Measurements from ENCODE around the gene COL18A1.
"Not testable (repeated sequence)": the region's sequence is repeated elsewhere in the genome, so short reads cannot be mapped to it uniquely, and the experiment has no call there.

The COL18A1 gene

DNA sequence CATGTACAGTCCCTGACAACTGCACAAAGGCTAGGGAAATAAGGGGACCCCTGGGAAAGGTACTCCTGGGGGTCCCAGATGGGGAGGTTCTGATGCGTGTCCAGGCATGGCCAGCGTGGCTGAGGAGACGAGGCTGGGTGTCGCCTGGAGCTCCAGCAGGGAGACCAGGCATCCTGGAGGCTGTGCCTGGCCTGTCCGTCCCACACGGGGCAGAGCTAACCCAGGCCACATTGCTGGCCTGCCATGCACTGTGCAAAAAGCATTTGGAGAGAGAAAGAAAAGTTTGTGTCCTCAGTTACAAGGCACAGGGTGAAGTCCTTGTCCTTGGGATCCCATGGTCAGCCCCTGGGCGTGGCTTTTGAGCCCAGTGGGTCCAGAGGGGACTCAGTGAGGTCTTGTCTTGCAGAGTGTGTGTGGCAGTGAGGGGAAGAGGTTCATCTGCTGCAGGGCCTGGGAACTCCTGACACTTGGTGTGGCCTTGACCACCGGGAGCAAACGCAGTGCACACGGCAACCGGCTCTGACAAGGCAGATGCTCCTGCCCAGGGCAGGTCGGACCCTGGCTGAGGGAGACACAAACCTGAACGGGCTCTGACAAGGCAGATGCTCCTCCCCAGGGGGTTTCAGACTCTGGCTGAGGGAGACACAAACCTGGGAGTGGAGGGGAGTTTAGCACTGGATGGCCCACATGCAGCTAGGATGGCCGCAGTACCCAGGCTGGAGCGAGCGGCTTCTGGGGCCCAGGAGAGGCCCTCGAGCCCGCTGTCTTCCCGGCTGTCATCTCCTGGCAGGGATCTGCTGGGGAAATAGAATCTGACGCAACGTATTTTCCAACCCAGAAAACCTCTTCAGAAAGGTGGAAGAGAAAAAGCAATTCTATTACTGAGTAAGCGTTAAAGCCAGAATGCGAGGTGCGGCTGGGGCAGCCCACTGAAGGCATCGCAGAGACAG, 37.3 kb upstream of the COL18A1 start:
- no peak for DNase-seq

DNA sequence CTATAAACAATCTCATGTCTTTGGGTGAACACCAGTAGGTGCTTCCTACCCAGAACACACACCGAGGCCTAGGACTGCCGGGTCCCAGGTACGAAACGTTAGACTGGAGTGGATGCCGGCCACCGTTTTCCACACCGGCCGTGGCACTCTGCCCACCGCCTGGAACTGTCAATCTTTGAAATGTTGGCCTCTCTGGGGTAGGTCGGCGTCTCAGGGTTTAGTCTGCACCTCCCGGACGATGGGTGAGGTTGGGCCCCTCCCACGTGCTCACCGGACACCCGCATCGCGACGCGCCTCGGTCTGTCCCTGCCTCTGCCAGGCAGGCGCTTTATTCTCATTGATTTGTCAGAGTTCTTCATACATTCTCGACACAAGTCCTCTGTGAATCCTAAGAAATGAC, 35.9 kb upstream of the COL18A1 start:
- DNase-seq, result not testable (repeated sequence)

DNA sequence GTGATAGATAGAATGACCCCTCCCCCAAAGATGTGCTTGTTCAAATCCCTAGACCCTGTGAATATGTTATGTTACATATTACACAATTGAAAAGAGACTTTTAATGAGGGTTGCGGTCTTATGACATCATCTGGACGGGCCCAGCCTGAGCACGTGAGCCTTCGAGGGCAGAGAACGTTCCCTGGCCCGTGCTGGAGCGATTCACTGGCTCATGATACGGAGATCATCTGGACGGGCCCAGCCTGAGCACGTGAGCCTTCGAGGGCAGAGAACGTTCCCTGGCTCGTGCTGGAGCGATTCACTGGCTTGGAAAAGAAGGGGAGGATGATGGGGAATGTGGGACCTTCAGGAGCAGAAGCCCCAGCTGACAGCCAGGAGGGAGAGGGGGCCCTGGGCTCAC, 34.4 kb upstream of the COL18A1 start:
- no peak for DNase-seq

- no peak for DNase-seq
Measured at GRCh38 chr21:45371081-45371480, 33.9 kb upstream of the COL18A1 start.

GRCh38 chr21:45371655-45372054, 33.3 kb upstream of the COL18A1 start:
- no peak for DNase-seq

DNA sequence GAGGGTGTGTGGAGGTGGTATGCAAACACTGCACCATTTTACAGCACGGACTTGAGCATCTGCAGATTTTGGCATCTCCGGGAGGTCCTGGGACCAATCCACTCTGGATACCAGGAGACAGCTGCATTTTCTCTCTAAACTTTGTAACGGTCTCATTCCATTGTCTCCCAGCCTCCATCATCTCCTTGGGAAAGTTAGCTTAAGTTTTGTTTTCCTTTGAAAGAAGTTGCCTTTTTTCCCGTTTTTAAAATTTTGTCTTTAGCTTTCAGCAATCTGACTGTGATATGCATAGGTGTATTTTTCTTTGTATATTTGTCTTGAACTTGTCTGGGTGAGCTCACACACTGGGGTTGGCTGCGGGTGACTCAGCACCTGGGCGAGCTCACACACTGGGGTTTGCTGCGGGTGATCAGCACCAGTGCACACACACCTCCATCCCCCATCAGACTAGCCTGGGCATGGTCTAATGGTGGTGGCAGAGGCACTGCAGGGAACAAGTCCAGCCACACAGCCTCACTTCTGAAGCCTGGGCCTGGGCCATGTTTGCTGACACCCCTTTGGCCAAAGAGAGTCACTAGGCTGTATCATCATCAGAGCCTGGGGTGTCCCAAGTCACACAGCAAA, 32.1 kb upstream of the COL18A1 start:
- DNase-seq, result no peak

DNA sequence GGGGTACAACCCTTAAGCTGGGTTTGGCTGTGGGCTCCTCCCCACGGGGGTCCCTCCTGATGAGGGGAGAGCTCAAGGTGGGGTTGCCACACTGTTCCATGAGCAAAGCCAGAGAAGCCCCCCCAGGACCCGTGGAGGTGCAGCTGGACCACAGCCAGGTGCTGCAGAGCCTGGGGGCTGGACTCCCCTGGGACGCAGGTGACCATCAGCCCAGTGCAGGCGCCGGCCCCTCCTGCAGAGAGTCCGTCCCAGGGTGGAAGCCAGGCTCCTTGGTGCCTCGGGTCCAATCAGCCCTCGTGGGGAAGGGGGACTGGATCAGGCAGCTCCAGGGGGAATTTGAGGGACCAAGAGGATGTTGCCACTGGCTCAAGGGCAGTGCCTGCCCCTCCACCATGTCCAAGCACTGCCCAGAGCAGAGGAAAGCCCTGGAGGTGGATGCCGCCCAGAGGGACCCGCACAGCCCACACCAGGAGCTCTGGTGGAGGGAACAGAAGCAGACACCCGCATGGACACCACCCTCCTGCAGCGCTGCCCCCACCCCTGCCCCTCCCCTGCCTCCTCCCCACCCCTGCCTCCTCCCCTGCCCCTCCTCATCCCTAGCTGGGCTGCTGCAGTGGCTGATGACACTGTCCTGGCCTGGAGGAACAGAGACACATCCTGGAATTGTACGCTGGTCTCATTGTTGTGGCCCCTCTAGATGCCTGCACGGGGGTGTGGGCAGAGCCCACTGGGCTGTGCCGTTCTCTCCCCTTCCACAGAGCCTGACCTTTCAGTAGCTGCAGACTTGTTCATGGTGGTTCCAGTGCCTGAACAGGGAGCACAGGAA, 30.8 kb upstream of the COL18A1 start:
- no peak for DNase-seq

DNA sequence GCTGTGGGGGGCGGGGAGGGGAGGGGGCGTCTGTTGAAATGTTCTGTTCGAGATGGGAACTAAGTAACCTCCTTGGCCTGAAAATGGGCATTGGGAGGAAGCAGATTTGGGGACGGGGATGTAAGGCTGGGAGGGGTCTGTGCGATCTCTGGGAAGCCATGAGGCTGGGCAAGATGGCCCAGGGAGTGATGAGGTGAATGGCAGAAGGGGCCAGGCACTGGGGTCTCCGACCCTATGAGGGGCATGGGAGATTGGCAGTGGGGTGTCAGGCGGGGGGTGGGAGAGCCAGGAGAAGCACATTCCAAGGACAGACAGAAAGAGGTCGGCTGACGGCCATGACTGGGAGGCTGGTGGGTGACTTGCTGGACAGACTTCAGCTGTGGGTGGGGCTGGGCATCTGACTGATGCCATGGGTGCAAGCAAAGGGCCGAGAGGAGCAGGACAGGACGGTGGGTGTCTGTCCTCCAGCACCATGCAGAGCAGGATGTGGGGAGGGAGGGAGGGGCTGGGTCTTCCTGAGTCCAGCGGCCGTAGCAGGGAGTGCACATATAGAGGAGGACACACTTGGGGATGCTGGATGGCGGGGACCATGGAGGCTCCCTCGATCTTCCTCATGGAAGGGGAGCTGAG, 30.0 kb upstream of the COL18A1 start:
- DNase-seq, result no peak

GRCh38 chr21:45376459-45377324, 28.3 kb upstream of the COL18A1 start:
- DNase-seq, result no peak

DNA sequence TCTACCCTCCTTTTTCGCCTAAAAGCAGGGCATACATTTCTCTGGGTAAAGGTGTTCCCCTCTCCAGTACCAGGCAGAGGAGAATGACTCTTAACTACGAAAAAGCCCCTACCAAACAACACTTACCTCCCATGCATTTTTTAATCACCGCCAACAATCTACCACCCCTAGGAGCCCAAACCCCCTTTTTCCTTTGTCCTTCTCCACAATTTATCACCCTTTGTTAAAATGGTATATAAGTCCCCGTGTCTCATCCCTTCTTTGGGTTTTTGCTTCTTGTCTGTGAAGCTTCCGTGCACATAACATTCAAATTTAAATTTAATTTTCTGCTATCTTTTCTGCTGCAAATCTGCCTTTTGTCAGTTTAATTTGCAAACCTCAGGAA, 27.6 kb upstream of the COL18A1 start:
- no peak for DNase-seq

DNA sequence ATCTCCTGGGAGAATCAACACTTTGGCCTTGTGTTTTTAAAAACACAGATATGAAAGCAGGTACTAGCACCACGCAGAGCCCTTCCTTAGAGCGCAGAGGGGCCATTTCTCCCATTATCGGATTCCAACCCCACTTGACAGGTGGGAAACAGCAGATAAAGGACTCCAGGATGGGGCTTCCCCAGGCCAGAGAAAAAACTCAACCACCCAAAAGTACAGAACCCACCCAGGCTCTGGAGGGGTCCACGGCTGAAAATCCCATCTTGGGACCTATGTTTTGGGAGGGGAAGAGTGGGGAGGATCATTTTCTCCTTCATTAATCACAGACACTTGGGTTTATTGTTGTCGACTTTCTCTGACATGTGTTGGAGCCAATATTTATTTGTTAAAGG, 27.1 kb upstream of the COL18A1 start:
- DNase-seq, result no peak

- DNase-seq, result no peak
Measured at GRCh38 chr21:45378258-45378966, 26.6 kb upstream of the COL18A1 start.

GRCh38 chr21:45379171-45379900, 25.6 kb upstream of the COL18A1 start:
- no peak for DNase-seq

- DNase-seq, result no peak
Measured at GRCh38 chr21:45379901-45380330, 25.0 kb upstream of the COL18A1 start.

- DNase-seq, result no peak
Measured at GRCh38 chr21:45380566-45380965, 24.4 kb upstream of the COL18A1 start.

DNA sequence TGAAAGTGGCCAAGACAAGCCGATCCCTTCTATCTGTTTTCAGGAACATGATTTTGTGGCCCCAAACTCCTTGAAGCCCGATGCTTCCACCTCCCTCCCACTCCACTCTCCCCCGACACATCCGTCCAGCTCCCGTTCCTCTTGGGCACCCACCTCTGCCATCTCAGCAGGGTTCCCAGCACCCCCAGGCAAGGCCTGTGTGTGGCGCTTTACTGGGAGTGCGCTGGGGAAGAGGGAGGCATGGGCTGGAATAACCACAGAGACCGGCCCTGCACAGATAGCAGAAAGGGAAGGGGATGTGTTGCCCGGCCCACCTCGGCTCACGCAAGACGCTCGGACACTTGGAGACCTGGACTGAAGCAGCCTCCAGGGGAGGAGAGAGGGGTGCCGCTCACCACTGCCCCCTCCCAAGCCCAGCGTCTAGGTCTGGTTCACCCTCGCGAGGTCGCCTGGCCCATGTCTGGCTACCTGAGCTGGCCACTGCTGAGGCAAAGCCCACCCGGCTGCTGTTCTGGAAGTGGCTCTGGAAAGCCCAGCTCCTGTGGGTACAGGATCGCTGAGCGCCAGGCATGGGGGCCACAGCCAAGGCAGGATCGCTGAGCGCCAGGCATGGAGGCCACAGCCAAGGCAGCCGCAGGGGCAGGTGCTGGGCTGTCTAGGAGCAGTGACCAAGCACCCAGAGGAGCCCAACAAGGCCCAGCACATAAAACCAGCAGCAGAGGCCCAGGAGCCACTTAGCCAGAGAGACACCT, 23.8 kb upstream of the COL18A1 start:
- no peak for DNase-seq

GRCh38 chr21:45381865-45382696, 22.9 kb upstream of the COL18A1 start:
- DNase-seq, result no peak

DNA sequence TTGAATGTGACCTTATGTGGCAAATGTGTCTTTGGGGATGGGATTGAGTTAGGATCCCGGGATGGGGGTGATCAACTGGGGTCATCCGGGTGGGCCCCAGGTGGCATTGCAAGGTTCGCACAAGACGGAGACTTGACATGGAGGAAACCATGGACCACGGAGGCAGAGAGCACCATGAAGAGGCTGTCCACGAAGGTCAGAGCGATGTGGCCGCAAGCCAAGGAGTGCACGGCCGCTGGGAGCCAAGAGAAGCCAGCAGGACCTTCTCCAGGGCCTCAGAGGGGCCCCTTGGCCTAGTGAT, 22.3 kb upstream of the COL18A1 start:
- no peak for DNase-seq

DNA sequence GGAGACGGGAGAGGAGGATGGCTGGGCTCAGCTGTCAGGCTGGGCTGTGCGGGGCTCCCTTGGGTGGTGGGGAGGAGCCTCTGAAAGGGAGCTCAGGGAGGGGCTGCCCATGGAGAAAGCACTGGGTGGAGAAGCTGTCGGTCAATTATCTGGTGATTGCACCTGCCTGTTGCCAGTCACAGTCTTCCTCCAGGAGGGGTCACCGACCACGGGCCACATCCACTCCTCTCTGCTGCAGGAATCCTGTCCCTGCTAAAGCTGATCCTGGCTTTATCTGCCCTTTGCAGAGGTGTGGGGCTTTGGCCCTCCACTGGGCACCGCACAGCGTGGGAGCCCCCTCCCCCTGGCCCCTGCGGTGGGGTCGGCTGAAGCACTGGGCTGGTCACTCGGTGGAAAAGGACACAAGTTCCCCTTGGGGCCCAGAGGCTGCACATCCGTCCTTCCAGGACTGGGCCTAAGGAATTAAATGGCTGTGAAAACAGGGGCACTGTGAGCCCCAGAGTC, 21.8 kb upstream of the COL18A1 start:
- DNase-seq, result no peak

Measured in activated CD4-positive, CD25-positive, alpha-beta regulatory T cell (primary cell).